ENCODE measurements around the gene CUZD1.

- no peak for TF ChIP-seq EZH2 (IDR thresholded peaks at IDR 0.05; ENCODE audit: borderline replicate concordance, low read depth, low read length)
- TF ChIP-seq NFE2L1 (tag; IDR thresholded peaks at IDR 0.05; ENCODE audit: borderline replicate concordance, low read depth), result no peak
Measured at GRCh38 chr10:122879339-122880273, 33.9 kb upstream of the CUZD1 start, which contains the start of gene FAM24B.
